Activated T-cell treated with anti-CD3 and anti-CD28 coated beads, Interleukin-2, amount 50 U/mL, for 4 hours (primary cell): ENCODE data around the gene ASCL3. TPM values are rescaled to one million over a fixed set of nuclear protein-coding genes. Genes with fewer than 3 reads are reported as not detected.
"Not testable (repeated sequence)": the region's sequence is repeated elsewhere in the genome, so short reads cannot be mapped to it uniquely, and the experiment has no call there.

Experiments used
- ATAC-seq, 2 donors: fragments of 200-7000 bp; cut with Tn5 transposase; one replicate each; pipeline ENCODE4 v1.10.0; 2021
- DNase-seq: peaks from one replicate; pipeline ENCODE4 v3.0.0-alpha.2; 2020
- H3K27me3 Mint-ChIP-seq: one replicate; pipeline ENCODE4 v1.8.0; 2021; ENCODE audit warnings: low read depth, mixed read lengths
- H3K36me3 Mint-ChIP-seq: one replicate; pipeline ENCODE4 v1.8.0; 2022; ENCODE audit warnings: mixed read lengths; ENCODE audit not compliant: insufficient read depth
- H3K4me1 Mint-ChIP-seq: one replicate; pipeline ENCODE4 v1.8.0; 2021; ENCODE audit warnings: low read depth, mixed read lengths
- H3K4me3 Mint-ChIP-seq: one replicate; pipeline ENCODE4 v1.8.0; 2021; ENCODE audit warnings: mild to moderate bottlenecking, moderate library complexity, mixed read lengths
- H3K9me3 Mint-ChIP-seq: one replicate; pipeline ENCODE4 v1.8.0; 2021; ENCODE audit warnings: mixed read lengths
- total RNA-seq, 3 donors: library from RNA; stranded (reverse); gene quantifications; one replicate each; pipeline ENCODE4 v1.2.1, GENCODE V29; 2021

Gene ASCL3
- total RNA-seq, 3 donors from 2014 or later = not detected

DNA sequence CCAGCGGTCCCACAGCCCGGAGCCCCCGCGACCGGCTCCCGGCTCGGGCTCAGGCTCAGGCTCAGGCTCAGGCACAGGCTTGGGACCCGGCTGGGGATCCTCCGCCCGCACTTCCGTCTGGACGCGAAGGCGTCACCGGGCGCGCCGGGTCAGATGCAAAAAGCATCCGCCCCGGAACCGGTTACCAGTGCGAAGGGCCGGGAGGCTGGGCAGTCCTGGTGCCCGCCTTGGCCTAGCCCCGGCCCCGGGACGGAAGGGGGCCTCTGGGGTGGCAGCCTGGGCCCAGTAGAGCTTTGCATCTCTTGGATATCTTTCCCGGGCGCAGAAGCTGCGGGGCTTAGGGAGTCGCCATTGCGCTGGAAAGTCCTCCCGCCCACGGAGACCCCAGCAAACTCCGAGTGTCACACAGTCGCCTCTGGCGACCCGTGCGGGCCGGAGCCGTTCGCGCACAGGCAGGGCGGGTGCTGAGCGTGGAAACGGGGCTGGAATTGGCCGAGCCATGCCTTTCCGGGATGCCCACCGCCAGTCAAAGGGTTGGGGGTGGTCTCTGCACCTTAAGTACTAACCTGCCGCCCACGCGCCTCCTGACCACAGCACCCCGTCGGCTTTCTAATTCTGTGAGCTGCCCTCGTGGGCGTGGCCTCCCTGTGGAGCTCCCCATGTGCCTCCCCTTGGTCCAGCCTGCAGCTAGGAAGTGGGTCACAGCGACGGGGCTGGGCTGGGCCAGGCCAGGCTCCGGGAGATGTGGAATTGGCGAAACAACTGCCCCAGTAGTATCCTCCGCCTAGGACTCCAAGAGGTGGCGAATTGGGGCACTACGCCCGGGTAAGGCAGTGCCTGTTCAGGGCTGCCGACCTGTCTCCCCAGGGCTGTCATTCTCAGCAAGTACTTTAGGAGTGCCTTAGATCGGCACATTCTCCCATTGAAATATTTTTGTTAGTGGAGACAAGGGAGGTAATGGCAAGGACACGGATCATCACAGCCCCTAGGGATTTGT lies 21.8 kb upstream of the ASCL3 start, which contains the start of gene TMEM9B:
TSS of gene TMEM9B (minus strand) at position 119 of the 997 bp plus-strand sequence. CDS start 129 bp downstream, outside the sequence.
- no peaks in the 10 kb centered on the region for H3K27me3 Mint-ChIP-seq
- H3K36me3 Mint-ChIP-seq = peaks cover 10% of the 10 kb centered on the region

DNA sequence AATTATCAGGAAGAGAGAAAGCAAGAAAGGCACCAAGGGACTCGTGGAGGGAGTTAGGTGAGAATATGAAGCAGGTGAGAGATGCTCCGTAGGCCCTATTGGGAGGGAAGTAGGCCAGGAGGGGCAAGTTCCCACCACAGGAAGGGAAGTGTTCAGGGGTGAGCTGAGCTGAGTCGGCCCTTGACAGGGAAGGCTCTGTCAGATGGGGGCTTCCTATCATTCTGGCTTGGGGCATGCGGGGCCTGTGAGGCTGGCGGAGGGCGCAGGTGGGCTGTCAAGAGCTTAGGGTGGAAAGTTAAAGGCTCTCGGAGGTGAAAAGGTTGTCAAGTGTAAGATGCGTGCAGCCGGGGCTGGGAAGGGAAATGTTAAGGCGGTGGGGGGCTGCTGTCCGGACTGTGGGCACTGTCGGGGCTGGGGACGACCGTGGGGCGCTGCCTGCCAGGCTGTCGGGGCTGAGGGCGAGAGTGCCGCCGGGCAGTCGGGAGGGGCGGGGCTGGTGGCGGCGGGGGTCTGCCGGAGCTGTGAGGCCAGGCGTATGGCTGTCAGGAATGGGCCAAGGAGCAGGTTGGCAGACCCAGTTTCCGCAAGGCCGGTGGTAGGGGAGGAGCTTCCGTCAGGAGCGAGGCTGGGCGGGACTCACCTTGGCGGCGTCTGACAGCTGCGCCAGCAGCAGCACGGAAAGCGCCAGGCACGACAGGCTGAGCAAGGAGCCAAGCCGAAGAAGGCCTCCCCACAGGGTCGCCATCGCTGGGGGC lies 20.9 kb upstream of the ASCL3 start:
- H3K36me3 Mint-ChIP-seq = peaks cover 10% of the 10 kb centered on the region
- H3K27me3 Mint-ChIP-seq = no peaks in the 10 kb centered on the region
- ATAC-seq = peak; percentile 79 to 81
- H3K4me1 Mint-ChIP-seq = peaks cover 29% of the 10 kb centered on the region
- H3K9me3 Mint-ChIP-seq = no peaks in the 10 kb centered on the region
- DNase-seq = peak; percentile 71
- H3K4me3 Mint-ChIP-seq = peak overlapping the region; percentile 99

More for the DNA sequence above, 21.8 kb upstream of the ASCL3 start, which contains the start of gene TMEM9B:
- Mint-ChIP-seq H3K9me3 (no peaks in the 10 kb centered on the region), H3K4me3 (peak within 1 kb of the TSS; percentile 99), H3K4me1 (peaks cover 28% of the 10 kb centered on the region)
- ATAC-seq (peak; percentile 90 to 91), DNase-seq (peak; percentile 59)

DNA sequence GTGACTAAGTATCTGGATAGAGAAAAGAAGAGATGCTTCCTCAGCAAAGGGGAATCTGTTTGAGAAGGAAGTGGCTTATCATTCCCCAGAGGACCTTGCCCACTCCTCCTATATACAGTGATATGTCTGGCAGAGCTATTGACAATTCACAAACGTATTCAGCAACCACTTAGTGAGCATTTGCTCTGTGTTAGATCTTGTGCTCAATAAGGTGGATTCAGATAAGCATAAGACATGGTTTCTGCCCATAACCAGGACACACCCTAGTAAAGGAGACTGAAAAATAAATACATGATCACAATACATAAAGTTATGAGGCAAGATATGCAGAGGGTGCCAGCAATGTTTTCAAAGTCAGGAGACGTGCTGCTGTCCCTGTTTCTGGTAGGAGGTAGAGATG lies 20.0 kb upstream of the ASCL3 start:
- Mint-ChIP-seq H3K4me3 (peak overlapping the region; percentile 99), H3K27me3 (no peaks in the 10 kb centered on the region), H3K4me1 (peaks cover 29% of the 10 kb centered on the region), H3K36me3 (peaks cover 10% of the 10 kb centered on the region), H3K9me3 (no peaks in the 10 kb centered on the region)
- no peak for ATAC-seq
- no peak for DNase-seq

DNA sequence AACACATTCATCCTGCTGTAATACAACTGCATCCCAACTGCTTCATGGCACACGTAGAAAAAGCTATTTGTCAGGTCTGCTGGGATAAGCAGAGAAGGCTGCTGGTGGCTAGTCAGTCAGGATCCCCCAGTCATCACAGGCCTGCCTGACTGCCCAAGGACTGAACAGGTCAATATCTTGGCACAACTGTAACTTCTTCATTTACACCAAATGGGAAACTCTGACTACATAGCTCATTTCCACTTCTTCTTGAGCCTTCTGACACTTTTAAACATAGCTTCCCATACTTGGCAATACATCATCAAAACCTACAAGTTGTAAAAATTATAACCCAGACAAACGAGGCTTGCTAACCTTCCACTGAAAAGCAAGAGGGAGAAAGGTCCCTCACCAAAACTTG lies 18.6 kb upstream of the ASCL3 start:
- DNase-seq = no peak
- Mint-ChIP-seq H3K4me3 (no peak overlapping the region), H3K36me3 (peaks cover 8% of the 10 kb centered on the region), H3K27me3 (no peaks in the 10 kb centered on the region), H3K9me3 (no peaks in the 10 kb centered on the region), H3K4me1 (peaks cover 36% of the 10 kb centered on the region)
- ATAC-seq = no peak

DNA sequence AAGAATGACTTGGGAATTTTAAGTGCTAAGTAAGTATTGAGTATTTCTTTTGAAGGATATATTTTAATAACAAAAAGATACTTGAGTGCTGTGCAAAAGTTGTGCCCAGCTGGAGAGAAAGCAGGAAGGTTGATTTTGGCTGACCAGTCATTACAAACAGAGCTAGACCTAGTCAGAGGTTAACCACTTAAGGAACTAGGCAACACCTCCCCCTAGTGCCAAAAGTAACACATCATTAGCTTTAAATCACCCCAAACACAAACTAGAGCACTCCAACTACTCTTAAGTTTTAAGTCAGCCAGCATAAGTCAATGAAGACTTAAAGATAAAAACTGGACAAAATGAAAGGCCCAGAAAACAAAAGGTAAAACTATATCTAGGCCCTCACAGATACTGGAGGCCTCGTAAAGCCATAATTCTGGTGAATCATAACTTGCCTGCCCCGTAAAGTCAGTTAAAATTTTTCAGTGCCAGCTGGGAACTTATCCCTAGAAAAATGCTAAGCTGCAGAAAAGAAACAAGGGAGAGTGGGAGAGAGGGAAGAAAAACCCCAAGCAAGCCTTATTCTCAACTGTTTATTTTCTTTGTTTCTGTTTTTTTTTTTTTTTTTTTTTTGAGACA lies 16.8 kb upstream of the ASCL3 start:
- Mint-ChIP-seq H3K4me3 (no peak overlapping the region), H3K36me3 (peaks cover 13% of the 10 kb centered on the region), H3K4me1 (peaks cover 28% of the 10 kb centered on the region), H3K9me3 (no peaks in the 10 kb centered on the region), H3K27me3 (no peaks in the 10 kb centered on the region)
- ATAC-seq (peak in 1 of 2 donors; percentile 13), DNase-seq (no peak)

DNA sequence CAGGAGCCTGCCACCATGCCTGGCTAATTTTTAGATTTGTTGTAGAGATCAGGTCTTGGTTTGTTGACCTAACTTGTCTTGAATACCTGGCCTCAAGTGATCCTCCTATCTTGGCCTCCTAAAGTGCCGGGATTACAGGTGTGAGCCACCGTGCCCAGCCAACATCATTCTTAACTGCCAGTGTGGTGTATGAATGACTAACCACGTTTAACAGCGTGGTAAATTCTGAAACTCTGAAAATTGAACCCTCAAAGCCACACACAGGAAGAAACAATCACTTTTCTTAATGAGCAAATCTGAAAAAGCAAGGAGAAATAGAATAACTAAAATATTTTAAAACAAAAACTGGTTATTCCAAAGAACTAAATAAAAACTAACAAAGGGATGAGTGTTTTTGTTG lies 14.0 kb upstream of the ASCL3 start:
- Mint-ChIP-seq H3K4me1 (peaks cover 16% of the 10 kb centered on the region), H3K9me3 (no peaks in the 10 kb centered on the region), H3K27me3 (no peaks in the 10 kb centered on the region), H3K4me3 (no peak overlapping the region), H3K36me3 (peaks cover 23% of the 10 kb centered on the region)
- ATAC-seq (no peak), DNase-seq (no peak)

DNA sequence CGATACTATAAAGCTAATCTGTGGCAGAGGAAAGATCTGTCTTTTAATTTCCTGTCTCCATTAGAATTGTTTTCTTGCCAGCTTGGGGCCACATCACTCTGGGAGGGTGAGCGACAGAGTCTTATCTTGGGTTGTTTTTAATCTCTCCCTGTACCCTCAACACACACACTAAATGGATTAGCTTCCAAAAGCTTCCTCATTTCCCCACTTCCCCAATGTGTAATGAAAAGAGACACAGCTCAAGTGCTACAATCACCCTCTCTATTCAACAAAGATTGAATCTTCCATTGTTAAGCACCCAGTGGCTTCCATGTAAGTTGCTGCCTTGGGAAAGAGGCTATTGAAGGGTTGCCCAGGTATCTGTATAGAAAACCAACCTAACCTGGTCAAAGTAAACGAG lies 6.1 kb upstream of the ASCL3 start:
- no peaks in the 10 kb centered on the region for H3K27me3 Mint-ChIP-seq
- no peak for DNase-seq
- peaks cover 39% of the 10 kb centered on the region for H3K36me3 Mint-ChIP-seq
- H3K4me3 Mint-ChIP-seq = no peak overlapping the region
- no peaks in the 10 kb centered on the region for H3K9me3 Mint-ChIP-seq
- no peak for ATAC-seq
- H3K4me1 Mint-ChIP-seq = no peaks in the 10 kb centered on the region

DNA sequence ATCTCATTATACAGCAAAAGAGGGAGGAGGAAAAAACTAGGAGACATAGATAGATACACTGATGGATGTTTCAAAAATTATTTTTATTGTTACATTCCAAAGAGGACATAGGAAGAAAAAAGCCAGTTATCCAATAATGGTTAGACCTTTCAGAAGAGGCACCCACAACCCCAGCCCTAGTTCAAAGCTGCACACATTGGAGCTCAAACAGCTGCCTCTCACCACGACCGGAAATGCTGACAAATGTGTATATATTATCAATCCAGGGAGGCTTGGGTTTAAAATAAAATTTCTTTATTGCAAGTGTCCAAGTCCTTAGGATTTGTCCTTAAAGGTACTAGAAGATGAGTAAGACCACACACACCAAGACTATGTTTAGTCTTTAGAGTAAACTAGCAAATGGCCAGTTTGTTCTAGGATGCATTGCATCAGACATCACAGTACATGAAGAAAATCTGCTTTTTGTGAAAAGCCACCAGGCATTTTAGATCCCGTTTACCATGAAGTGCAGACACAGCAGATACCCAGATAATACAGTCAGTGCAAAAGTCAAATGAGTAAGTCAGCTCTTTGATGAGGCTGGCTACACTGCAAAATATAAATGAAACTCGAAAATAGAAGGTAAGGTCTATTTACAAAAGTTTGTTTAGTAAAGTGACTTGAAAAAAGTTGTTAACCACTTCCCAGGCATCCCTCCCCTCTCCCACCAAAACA lies 4.6 kb upstream of the ASCL3 start:
- Mint-ChIP-seq H3K4me1 (no peaks in the 10 kb centered on the region), H3K27me3 (no peaks in the 10 kb centered on the region), H3K4me3 (no peak overlapping the region), H3K36me3 (peaks cover 31% of the 10 kb centered on the region), H3K9me3 (no peaks in the 10 kb centered on the region)
- DNase-seq (no peak), ATAC-seq (no peak)

DNA sequence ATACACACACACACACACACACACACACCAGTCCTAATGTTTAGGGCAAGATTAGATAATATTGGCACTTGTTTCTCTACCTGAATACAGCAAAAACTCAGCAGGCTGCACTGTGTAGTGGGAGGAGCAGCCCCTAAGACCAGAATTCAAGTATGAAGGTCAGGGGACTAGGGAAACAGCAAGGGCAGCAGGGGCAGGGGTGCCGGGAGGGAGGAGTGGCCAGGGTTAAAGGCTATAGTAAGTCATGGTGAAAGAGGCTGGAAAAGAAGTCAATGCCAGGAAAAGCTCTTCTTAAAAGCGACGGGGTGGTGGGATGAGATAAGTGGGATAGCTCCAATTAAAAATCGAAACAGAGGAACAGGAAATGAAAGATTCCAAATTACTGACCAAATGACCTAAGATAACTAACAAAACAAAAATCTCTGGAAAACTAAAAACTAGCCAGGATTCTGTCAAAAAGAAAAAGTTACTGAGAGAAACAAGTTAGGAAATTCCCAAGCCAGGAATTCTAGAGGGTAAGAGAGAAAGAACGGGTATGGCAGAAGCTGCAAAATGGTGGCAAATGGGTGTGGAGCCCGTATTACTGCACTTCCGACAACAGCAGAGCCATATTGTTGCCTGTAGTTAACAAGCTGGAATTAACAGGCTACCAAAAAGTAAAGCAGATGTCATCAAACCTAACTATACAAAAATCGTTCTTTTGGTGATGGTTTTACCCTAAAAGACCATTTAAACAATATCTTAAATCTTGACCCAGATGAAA lies 1.3 kb downstream of the ASCL3 start:
- H3K4me3 Mint-ChIP-seq = no peak overlapping the region
- DNase-seq = no peak
- H3K36me3 Mint-ChIP-seq = peaks cover 4% of the 10 kb centered on the region
- no peaks in the 10 kb centered on the region for H3K4me1 Mint-ChIP-seq
- no peak for ATAC-seq
- no peaks in the 10 kb centered on the region for H3K9me3 Mint-ChIP-seq
- H3K27me3 Mint-ChIP-seq = no peaks in the 10 kb centered on the region

DNA sequence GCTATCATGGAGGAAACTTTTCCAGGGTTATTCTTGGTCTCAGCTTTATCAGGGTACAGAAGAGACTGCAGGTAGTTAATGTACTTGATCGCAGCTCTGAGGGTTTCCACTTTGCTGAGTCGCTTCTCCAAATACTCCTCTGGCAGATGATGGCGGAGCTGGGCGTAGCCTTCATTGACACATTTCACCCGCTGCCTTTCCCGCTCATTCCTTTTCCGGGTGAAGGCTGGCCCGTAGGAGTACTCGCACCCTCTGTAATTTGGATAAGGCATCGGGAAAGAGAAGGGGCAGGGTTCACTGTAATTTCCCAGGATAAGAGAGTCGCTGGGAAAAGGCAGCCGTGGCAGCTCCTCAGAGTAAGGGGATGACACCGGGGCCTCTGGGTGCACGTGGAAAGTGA lies 5.2 kb downstream of the ASCL3 start:
- H3K27me3 Mint-ChIP-seq = no peaks in the 10 kb centered on the region
- H3K4me3 Mint-ChIP-seq = no peak overlapping the region
- H3K4me1 Mint-ChIP-seq = no peaks in the 10 kb centered on the region
- no peaks in the 10 kb centered on the region for H3K9me3 Mint-ChIP-seq
- DNase-seq (no peak), ATAC-seq (no peak)
- no peaks in the 10 kb centered on the region for H3K36me3 Mint-ChIP-seq

DNA sequence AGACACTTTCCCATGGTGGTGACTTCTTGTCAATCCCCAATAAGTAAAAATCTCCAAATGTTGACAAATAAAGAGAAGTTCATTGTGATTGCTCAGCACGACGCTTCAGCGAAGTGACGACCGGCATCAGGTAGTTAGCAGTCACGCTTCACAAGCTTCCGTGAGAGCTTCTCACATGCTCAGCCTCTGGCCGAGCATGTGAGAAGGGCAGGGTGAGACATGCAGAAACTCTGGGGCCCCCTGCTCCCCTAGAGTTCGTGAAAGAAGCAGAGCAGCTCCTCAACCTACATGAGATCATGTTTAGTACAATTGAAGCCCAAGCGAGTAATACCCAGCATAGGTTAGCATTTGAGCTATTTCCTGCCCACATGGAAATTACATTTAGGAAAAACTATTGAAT lies 5.7 kb downstream of the ASCL3 start:
- H3K36me3 Mint-ChIP-seq = no peaks in the 10 kb centered on the region
- DNase-seq (no peak), ATAC-seq (no peak)
- H3K9me3 Mint-ChIP-seq = no peaks in the 10 kb centered on the region
- H3K4me3 Mint-ChIP-seq = no peak overlapping the region
- no peaks in the 10 kb centered on the region for H3K27me3 Mint-ChIP-seq
- H3K4me1 Mint-ChIP-seq = no peaks in the 10 kb centered on the region

DNA sequence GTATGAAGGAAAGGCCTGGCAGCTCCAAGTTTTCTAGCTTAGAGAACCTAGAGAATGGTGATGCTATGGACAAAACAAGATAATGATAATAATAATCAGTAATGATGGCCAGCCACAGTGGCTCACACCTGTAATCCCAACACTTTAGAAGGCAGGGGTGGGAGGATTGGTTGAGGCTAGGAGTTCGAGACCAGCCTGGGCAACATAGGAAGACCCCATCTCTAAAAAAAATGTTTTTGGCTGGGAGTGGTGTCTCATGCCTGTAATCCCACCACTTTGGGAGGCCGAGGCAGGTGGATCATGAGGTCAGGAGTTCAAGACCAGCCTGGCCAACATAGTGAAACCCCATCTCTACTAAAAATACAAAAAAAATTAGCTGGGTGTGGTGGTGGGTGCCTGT lies 7.0 kb downstream of the ASCL3 start:
- H3K4me1 Mint-ChIP-seq, H3K4me3 Mint-ChIP-seq, H3K27me3 Mint-ChIP-seq, H3K9me3 Mint-ChIP-seq, ATAC-seq, DNase-seq, H3K36me3 Mint-ChIP-seq: not testable (repeated sequence)

DNA sequence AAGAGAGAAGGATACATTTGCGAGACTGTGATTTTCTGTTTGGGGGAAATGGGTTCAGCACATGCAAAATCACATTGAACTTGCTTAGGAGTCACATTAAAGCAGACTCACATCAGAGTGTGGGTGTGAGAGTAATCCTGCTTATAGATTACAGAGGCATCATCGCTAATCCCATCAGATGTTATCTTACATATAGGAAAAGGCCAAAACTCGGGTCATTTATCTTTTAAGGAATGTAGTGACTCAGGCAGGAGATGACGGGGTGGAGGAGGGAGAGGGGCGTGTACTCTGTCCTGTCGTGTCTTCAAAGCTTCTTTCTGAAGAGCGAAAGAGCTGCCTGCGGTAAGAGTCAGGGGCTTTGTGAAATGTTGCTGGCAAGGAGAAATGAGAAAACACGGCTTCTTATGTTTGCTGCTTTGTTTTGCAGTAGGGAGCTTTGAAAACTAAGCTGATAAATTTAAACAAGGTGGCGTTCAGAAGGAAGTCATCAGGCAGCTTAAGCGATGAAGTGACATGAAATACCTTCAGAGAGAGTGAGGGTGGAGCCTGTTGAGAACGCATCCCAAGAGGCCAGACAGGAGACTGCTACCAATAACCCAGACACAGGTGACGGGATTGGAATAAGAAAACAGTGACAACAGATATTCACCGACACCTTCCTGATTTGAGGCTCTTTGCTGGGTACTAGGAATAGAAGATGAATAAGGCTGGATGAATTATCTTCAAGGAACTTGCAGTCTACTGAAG lies 7.9 kb downstream of the ASCL3 start:
- no peaks in the 10 kb centered on the region for H3K9me3 Mint-ChIP-seq
- H3K27me3 Mint-ChIP-seq = no peaks in the 10 kb centered on the region
- no peak overlapping the region for H3K4me3 Mint-ChIP-seq
- DNase-seq (no peak), ATAC-seq (no peak)
- H3K36me3 Mint-ChIP-seq = no peaks in the 10 kb centered on the region
- no peaks in the 10 kb centered on the region for H3K4me1 Mint-ChIP-seq
